ENCODE measurements around the gene DKC1. TPM values are rescaled to one million over a fixed set of nuclear protein-coding genes. Genes with fewer than 3 reads are reported as not detected.

Gene DKC1
- total RNA-seq, 1 experiment from 2014 or later = 160 TPM

- WGBS (ENCODE audit: extremely low coverage, insufficient read length, low lambda C conversion rate) = no CpG with 5 or more reads among the region's 15 CpGs
These were observed 13.0 kb downstream of the DKC1 start for GRCh38 chrX:154775419-154776349.

More at GRCh38 chrX:154775419-154776349, 13.0 kb downstream of the DKC1 start:
- Histone ChIP-seq H4K8ac (replicated peaks; ENCODE audit: insufficient read length, low read depth, low read length) (no peak overlapping the region), H3T11ph (ENCODE audit: low read length) (no peak overlapping the region), H3K27me3 (ENCODE audit: insufficient read depth, low read length) (no peaks in the 10 kb centered on the region), H4K5ac (ENCODE audit: insufficient read length, low read depth, low read length) (no peak overlapping the region), H2AK5ac (ENCODE audit: insufficient read length, low read length) (no peak overlapping the region), H3K4me2 (ENCODE audit: insufficient read depth, insufficient read length, low read length) (no peak overlapping the region), H3K79me2 (ENCODE audit: insufficient read depth, low read length) (no peaks in the 10 kb centered on the region), H3K23me2 (ENCODE audit: insufficient read length, low read depth, low read length, poor library complexity, severe bottlenecking) (no peaks in the 10 kb centered on the region), H4K91ac (ENCODE audit: insufficient read length, low read depth, low read length) (no peak overlapping the region), H3K4me1 (ENCODE audit: insufficient read depth, low read length) (no peaks in the 10 kb centered on the region), H3K14ac (ENCODE audit: insufficient read depth, low read length) (no peak overlapping the region), H2BK5ac (ENCODE audit: insufficient read length, low read length) (no peak overlapping the region), H3K27ac (ENCODE audit: insufficient read length, low read depth, low read length) (no peak overlapping the region), H2BK20ac (ENCODE audit: low read depth, low read length, poor library complexity, severe bottlenecking) (no peak overlapping the region), H3K79me1 (ENCODE audit: insufficient read depth, low read depth, low read length, poor library complexity, severe bottlenecking) (no peaks in the 10 kb centered on the region), H3K56ac (ENCODE audit: insufficient read length, low read depth, low read length) (no peak overlapping the region), H2BK120ac (ENCODE audit: low read depth, low read length, poor library complexity, severe bottlenecking) (no peak overlapping the region), H3K23ac (ENCODE audit: insufficient read length, low read depth, low read length) (no peak overlapping the region), H2BK15ac (ENCODE audit: low read depth, low read length) (no peak overlapping the region), H4K20me1 (ENCODE audit: control insufficient read depth, insufficient read depth, insufficient read length) (no peaks in the 10 kb centered on the region), H3K18ac (ENCODE audit: insufficient read length, low read depth, low read length) (no peak overlapping the region), H3K9ac (ENCODE audit: extremely low read depth, insufficient read length, low read length) (no peak overlapping the region), H3K4ac (ENCODE audit: low read depth, low read length) (no peak overlapping the region), H3K9me3 (ENCODE audit: control insufficient read depth, low read depth, low read length) (peaks cover 54% of the 10 kb centered on the region), H2AFZ (ENCODE audit: low read length) (no peak overlapping the region), H2BK12ac (ENCODE audit: insufficient read length, low read depth, low read length) (no peak overlapping the region)
- Mint-ChIP-seq H3K27ac (peak overlapping the region in 1 of 3 experiments; percentile 70; a peak in 2 of 7 replicates), H3K4me1 (no peaks in the 10 kb centered on the region), H3K36me3 (ENCODE audit: insufficient read depth in 1 of 3, low read depth in 3 of 3) (peaks cover 60 to 80% (median 68%) of the 10 kb centered on the region in 3 experiments), H3K4me3 (no peak overlapping the region), H3K9me3 (peaks cover 70 to 77% of the 10 kb centered on the region in 2 experiments), H3K27me3 (ENCODE audit: low read depth) (no peaks in the 10 kb centered on the region; the same call in 1 of the 2 replicates)
- no peak for TF ChIP-seq CTCF (conservative IDR thresholded peaks at IDR 0.05)
- DNase-seq = no peak

Data from H9 (cell line).